Ascending aorta (tissue), 2 donors: Measurements from ENCODE around the gene USP5. TPM values are rescaled to one million over a fixed set of nuclear protein-coding genes. Genes with fewer than 3 reads are reported as not detected.

Experiments used
- DNase-seq, 2 donors: peaks; one replicate each; pipeline ENCODE4 v3.0.0-alpha.2; 2019; ENCODE audit warnings: low spot score in 2 of 2
- H3K27ac ChIP-seq, 2 donors: fragments of 200-600 bp; sonication (generic); one replicate each; pipeline ENCODE4 v1.5.1; 2016 to 2017; ENCODE audit warnings: mild to moderate bottlenecking in 1 of 2
- H3K27me3 ChIP-seq: fragments of 200-600 bp; sonication (generic); one replicate; pipeline ENCODE4 v1.5.1; 2017
- H3K36me3 ChIP-seq, 2 donors: fragments of 200-600 bp; sonication (generic); one replicate each; pipeline ENCODE4 v1.5.1; 2016
- H3K4me1 ChIP-seq, 2 donors: fragments of 200-600 bp; sonication (generic); one replicate each; pipeline ENCODE4 v1.5.1; 2016 to 2017; ENCODE audit warnings: mild to moderate bottlenecking in 1 of 2
- H3K4me3 ChIP-seq, 2 donors: fragments of 200-600 bp; sonication (generic); one replicate each; pipeline ENCODE4 v1.5.1; 2016 to 2017; ENCODE audit warnings: mild to moderate bottlenecking in 1 of 2
- H3K9me3 ChIP-seq, 2 donors: fragments of 200-600 bp; sonication (generic); one replicate each; pipeline ENCODE4 v1.5.1; 2016
- intact Hi-C: fragments of 100-400 bp; cut with DNase I; formaldehyde crosslinking; loops from one replicate; pipeline ENCODE4 v1.15.1; 2023
- total RNA-seq: library from RNA; depleted of rRNA; stranded (reverse); fragments of >200 nt; gene quantifications from one replicate; pipeline ENCODE4 v1.1.0, GENCODE V29; 2016
- TF ChIP-seq, protein P1 (sequence below), 3 experiments: fragments of 200-600 bp in 2 of 3; fragments of 450-650 bp in 1 of 3; sonication (generic) in 2 of 3; IDR thresholded peaks; one replicate each; pipeline ENCODE4 v1.5.1; 2016 to 2019; ENCODE audit warnings: antibody characterized with exemption in 3 of 3, mild to moderate bottlenecking in 1 of 3, moderate library complexity in 1 of 3

The USP5 gene
- total RNA-seq, 1 donor from 2014 or later, result 46.2 TPM

- intact Hi-C loops, result no loop called here
- no peaks in the 10 kb centered on the region for H3K36me3 ChIP-seq
- DNase-seq, result no peak
- H3K4me1 ChIP-seq, result no peaks in the 10 kb centered on the region
- TF ChIP-seq, protein P1, sequence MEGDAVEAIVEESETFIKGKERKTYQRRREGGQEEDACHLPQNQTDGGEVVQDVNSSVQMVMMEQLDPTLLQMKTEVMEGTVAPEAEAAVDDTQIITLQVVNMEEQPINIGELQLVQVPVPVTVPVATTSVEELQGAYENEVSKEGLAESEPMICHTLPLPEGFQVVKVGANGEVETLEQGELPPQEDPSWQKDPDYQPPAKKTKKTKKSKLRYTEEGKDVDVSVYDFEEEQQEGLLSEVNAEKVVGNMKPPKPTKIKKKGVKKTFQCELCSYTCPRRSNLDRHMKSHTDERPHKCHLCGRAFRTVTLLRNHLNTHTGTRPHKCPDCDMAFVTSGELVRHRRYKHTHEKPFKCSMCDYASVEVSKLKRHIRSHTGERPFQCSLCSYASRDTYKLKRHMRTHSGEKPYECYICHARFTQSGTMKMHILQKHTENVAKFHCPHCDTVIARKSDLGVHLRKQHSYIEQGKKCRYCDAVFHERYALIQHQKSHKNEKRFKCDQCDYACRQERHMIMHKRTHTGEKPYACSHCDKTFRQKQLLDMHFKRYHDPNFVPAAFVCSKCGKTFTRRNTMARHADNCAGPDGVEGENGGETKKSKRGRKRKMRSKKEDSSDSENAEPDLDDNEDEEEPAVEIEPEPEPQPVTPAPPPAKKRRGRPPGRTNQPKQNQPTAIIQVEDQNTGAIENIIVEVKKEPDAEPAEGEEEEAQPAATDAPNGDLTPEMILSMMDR (IDR thresholded peaks at IDR 0.05), result no peak
- H3K9me3 ChIP-seq, result no peaks in the 10 kb centered on the region
- no peaks in the 10 kb centered on the region for H3K27me3 ChIP-seq
- no peak overlapping the region for H3K27ac ChIP-seq
- no peak overlapping the region for H3K4me3 ChIP-seq
These were observed 35.4 kb upstream of the USP5 start for GRCh38 chr12:6816598-6816997.

GRCh38 chr12:6817098-6817497 lies 34.9 kb upstream of the USP5 start:
- TF ChIP-seq, protein P1 (IDR thresholded peaks at IDR 0.05), result no peak
- no peaks in the 10 kb centered on the region for H3K36me3 ChIP-seq
- H3K4me1 ChIP-seq, result peaks cover 1 to 4% of the 10 kb centered on the region in 2 donors
- intact Hi-C loops, result no loop called here
- no peaks in the 10 kb centered on the region for H3K9me3 ChIP-seq
- no peak overlapping the region for H3K27ac ChIP-seq
- H3K4me3 ChIP-seq, result no peak overlapping the region
- DNase-seq, result no peak
- H3K27me3 ChIP-seq, result no peaks in the 10 kb centered on the region

DNA sequence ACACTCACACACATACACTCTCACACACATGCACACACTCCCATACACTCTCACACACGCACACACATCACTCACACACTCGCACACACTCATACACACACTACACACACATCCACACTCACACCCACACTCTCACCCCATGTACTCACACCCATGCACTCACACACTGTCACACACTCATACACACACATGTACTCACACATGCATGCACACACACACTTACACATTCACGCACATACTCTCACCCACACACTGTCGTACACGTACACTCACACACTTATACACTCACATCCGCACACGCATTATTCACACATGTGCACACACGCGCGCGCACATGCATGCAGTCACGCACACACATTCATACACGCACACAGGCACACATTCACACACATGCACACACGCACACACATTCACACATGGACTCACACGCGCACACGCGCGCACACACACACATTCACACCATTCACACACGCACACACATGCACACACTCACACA lies 34.2 kb upstream of the USP5 start:
- no peaks in the 10 kb centered on the region for H3K36me3 ChIP-seq
- H3K27me3 ChIP-seq, result no peaks in the 10 kb centered on the region
- intact Hi-C loops, result no loop called here
- DNase-seq, result no peak
- TF ChIP-seq, protein P1 (IDR thresholded peaks at IDR 0.05), result no peak
- H3K4me3 ChIP-seq, result no peak overlapping the region
- H3K9me3 ChIP-seq, result no peaks in the 10 kb centered on the region
- no peak overlapping the region for H3K27ac ChIP-seq
- peaks cover 3 to 7% of the 10 kb centered on the region in 2 donors for H3K4me1 ChIP-seq

GRCh38 chr12:6818222-6818621 lies 33.7 kb upstream of the USP5 start:
- TF ChIP-seq, protein P1 (IDR thresholded peaks at IDR 0.05), result no peak
- DNase-seq, result no peak
- H3K4me1 ChIP-seq, result peaks cover 3 to 7% of the 10 kb centered on the region in 2 donors
- H3K27me3 ChIP-seq, result no peaks in the 10 kb centered on the region
- no peak overlapping the region for H3K27ac ChIP-seq
- intact Hi-C loops, result no loop called here
- no peaks in the 10 kb centered on the region for H3K36me3 ChIP-seq
- H3K4me3 ChIP-seq, result no peak overlapping the region
- H3K9me3 ChIP-seq, result no peaks in the 10 kb centered on the region

GRCh38 chr12:6818645-6819044 lies 33.3 kb upstream of the USP5 start:
- no peak for DNase-seq
- TF ChIP-seq, protein P1 (IDR thresholded peaks at IDR 0.05), result no peak
- H3K4me1 ChIP-seq, result peaks cover 3 to 7% of the 10 kb centered on the region in 2 donors
- H3K9me3 ChIP-seq, result no peaks in the 10 kb centered on the region
- no peak overlapping the region for H3K4me3 ChIP-seq
- H3K27ac ChIP-seq, result no peak overlapping the region
- intact Hi-C loops, result no loop called here
- no peaks in the 10 kb centered on the region for H3K36me3 ChIP-seq
- peaks cover 1% of the 10 kb centered on the region for H3K27me3 ChIP-seq
